HL-60 (cell line): ENCODE measurements around the gene GTF3C1.

Experiments
- DNase-seq, 2 experiments: peaks; one replicate each; pipeline ENCODE4 v3.0.0-alpha.2; 2010 to 2020; ENCODE audit warnings: low read depth in 1 of 2, low spot score in 1 of 2
- H3K27ac ChIP-seq: fragments of 250-450 bp; sonication (Bioruptor Pico); replicated peaks from 2 replicates; pipeline ENCODE4 v1.5.1; 2020; ENCODE audit warnings: mild to moderate bottlenecking, moderate library complexity
- H3K27me3 ChIP-seq: fragments of 250-450 bp; sonication (Bioruptor Pico); 2 replicates; pipeline ENCODE4 v1.5.1; 2021; ENCODE audit warnings: mild to moderate bottlenecking, moderate library complexity; ENCODE audit not compliant: insufficient read depth, poor library complexity, severe bottlenecking
- H3K4me3 ChIP-seq: replicated peaks from 2 replicates; pipeline ENCODE4 v1.5.1; 2011; ENCODE audit warnings: mild to moderate bottlenecking, control low read depth, low read length; ENCODE audit not compliant: insufficient read depth
- GABPA ChIP-seq: IDR thresholded peaks from 2 replicates; pipeline ENCODE4 v1.6.1; 2012; ENCODE audit warnings: low read depth
- POLR2AphosphoS5 ChIP-seq: IDR thresholded peaks from 2 replicates; pipeline ENCODE4 v1.6.1; 2012; ENCODE audit warnings: low read depth
- REST ChIP-seq: IDR thresholded peaks from 2 replicates; pipeline ENCODE4 v1.6.1; 2012; ENCODE audit warnings: low read depth; ENCODE audit not compliant: insufficient replicate concordance
- SPI1 ChIP-seq: IDR thresholded peaks from 2 replicates; pipeline ENCODE4 v1.6.1; 2012; ENCODE audit warnings: low read depth, mild to moderate bottlenecking, borderline replicate concordance
- TF ChIP-seq, protein P1 (sequence below): IDR thresholded peaks from one replicate; pipeline ENCODE4 v1.5.1; 2011; ENCODE audit warnings: low read length, control low read depth, inconsistent platforms; ENCODE audit not compliant: insufficient read depth

Gene GTF3C1

GRCh38 chr16:27430923-27431484, 118.7 kb downstream of the GTF3C1 start:
- Histone ChIP-seq H3K27ac (no peak overlapping the region), H3K27me3 (no peaks in the 10 kb centered on the region), H3K4me3 (no peak overlapping the region)
- TF ChIP-seq REST = no peak
- 0 out of 2 replicates have a peak, but pooled peaks have one; percentile 18 for TF ChIP-seq POLR2AphosphoS5
- TF ChIP-seq GABPA = no peak
- TF ChIP-seq SPI1 = peak; percentile 45; the same call in 1 of the 2 replicates
- TF ChIP-seq, protein P1, sequence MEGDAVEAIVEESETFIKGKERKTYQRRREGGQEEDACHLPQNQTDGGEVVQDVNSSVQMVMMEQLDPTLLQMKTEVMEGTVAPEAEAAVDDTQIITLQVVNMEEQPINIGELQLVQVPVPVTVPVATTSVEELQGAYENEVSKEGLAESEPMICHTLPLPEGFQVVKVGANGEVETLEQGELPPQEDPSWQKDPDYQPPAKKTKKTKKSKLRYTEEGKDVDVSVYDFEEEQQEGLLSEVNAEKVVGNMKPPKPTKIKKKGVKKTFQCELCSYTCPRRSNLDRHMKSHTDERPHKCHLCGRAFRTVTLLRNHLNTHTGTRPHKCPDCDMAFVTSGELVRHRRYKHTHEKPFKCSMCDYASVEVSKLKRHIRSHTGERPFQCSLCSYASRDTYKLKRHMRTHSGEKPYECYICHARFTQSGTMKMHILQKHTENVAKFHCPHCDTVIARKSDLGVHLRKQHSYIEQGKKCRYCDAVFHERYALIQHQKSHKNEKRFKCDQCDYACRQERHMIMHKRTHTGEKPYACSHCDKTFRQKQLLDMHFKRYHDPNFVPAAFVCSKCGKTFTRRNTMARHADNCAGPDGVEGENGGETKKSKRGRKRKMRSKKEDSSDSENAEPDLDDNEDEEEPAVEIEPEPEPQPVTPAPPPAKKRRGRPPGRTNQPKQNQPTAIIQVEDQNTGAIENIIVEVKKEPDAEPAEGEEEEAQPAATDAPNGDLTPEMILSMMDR = no peak
- peak in 1 of 2 experiments; percentile 55 for DNase-seq

- no peak for TF ChIP-seq REST
- Histone ChIP-seq H3K4me3 (no peak overlapping the region), H3K27me3 (no peaks in the 10 kb centered on the region), H3K27ac (no peak overlapping the region)
- no peak for DNase-seq
Measured at GRCh38 chr16:27430512-27430911, 119.2 kb downstream of the GTF3C1 start.

- Histone ChIP-seq H3K27me3 (no peaks in the 10 kb centered on the region), H3K4me3 (no peak overlapping the region), H3K27ac (no peak overlapping the region)
- TF ChIP-seq SPI1 = no peak
- TF ChIP-seq POLR2AphosphoS5 = no peak
- no peak for TF ChIP-seq REST
- TF ChIP-seq, protein P1 = no peak
- TF ChIP-seq GABPA = no peak
- DNase-seq = no peak
Measured at GRCh38 chr16:27429981-27430441, 119.7 kb downstream of the GTF3C1 start.
